Kidney tubule cell (primary cell): Measurements from ENCODE around the gene PLCH1.
A peak's percentile ranks its signal among the peaks of the same experiment; 100 is the strongest.

ENCODE experiments used
- DNase-seq: peaks from one replicate; pipeline ENCODE4 v3.0.0-alpha.2; 2018; ENCODE audit warnings: low spot score

The PLCH1 gene

GRCh38 chr3:155608228-155608920 is 136.5 kb downstream of the PLCH1 start:
- no peak for DNase-seq

GRCh38 chr3:155607761-155608160 is 137.1 kb downstream of the PLCH1 start:
- DNase-seq, result no peak

- DNase-seq, result peak; percentile 32
Measured at GRCh38 chr3:155605571-155605970, 139.3 kb downstream of the PLCH1 start.

GRCh38 chr3:155604967-155605366 is 139.9 kb downstream of the PLCH1 start:
- DNase-seq, result no peak

GRCh38 chr3:155604126-155604525 is 140.7 kb downstream of the PLCH1 start:
- DNase-seq, result no peak

GRCh38 chr3:155603302-155603701 is 141.6 kb downstream of the PLCH1 start:
- DNase-seq, result no peak

- DNase-seq, result no peak
Measured at GRCh38 chr3:155602307-155602706, 142.6 kb downstream of the PLCH1 start.

- DNase-seq, result no peak
Measured at GRCh38 chr3:155598671-155599070, 146.2 kb downstream of the PLCH1 start.

GRCh38 chr3:155596615-155597014 is 148.3 kb downstream of the PLCH1 start:
- DNase-seq, result no peak

- no peak for DNase-seq
Measured at GRCh38 chr3:155595371-155595770, 149.5 kb downstream of the PLCH1 start.

- no peak for DNase-seq
Measured at GRCh38 chr3:155594526-155595187, 150.2 kb downstream of the PLCH1 start.

GRCh38 chr3:155587581-155587980 is 157.3 kb downstream of the PLCH1 start:
- DNase-seq, result no peak

- DNase-seq, result peak; percentile 27
Measured at GRCh38 chr3:155585384-155585783, 159.5 kb downstream of the PLCH1 start.

GRCh38 chr3:155581579-155581978 is 163.3 kb downstream of the PLCH1 start:
- DNase-seq, result no peak

- no peak for DNase-seq
Measured at GRCh38 chr3:155572085-155572484, 172.8 kb downstream of the PLCH1 start.

GRCh38 chr3:155568295-155568694 is 176.6 kb downstream of the PLCH1 start:
- DNase-seq, result no peak

- peak; percentile 91 for DNase-seq
Measured at GRCh38 chr3:155560594-155560993, 184.3 kb downstream of the PLCH1 start.

- peak; percentile 23 for DNase-seq
Measured at GRCh38 chr3:155560135-155560534, 184.7 kb downstream of the PLCH1 start.

- no peak for DNase-seq
Measured at GRCh38 chr3:155556531-155556930, 188.3 kb downstream of the PLCH1 start.

GRCh38 chr3:155555479-155556060 is 189.3 kb downstream of the PLCH1 start:
- peak; percentile 76 for DNase-seq

GRCh38 chr3:155554777-155555451 is 190.0 kb downstream of the PLCH1 start:
- DNase-seq, result peak; percentile 96

GRCh38 chr3:155553780-155554179 is 191.1 kb downstream of the PLCH1 start:
- DNase-seq, result peak; percentile 95

GRCh38 chr3:155553326-155553725 is 191.5 kb downstream of the PLCH1 start:
- DNase-seq, result peak; percentile 43
